GM19438 (cell line): Measurements from ENCODE around the gene HDAC7.

Experiments used
- ATAC-seq: cut with Tn5 transposase; IDR thresholded peaks from one replicate; pipeline ENCODE4 v1.9.1; 2021; ENCODE audit warnings: low read depth; ENCODE audit not compliant: unreplicated experiment

The HDAC7 gene

DNA sequence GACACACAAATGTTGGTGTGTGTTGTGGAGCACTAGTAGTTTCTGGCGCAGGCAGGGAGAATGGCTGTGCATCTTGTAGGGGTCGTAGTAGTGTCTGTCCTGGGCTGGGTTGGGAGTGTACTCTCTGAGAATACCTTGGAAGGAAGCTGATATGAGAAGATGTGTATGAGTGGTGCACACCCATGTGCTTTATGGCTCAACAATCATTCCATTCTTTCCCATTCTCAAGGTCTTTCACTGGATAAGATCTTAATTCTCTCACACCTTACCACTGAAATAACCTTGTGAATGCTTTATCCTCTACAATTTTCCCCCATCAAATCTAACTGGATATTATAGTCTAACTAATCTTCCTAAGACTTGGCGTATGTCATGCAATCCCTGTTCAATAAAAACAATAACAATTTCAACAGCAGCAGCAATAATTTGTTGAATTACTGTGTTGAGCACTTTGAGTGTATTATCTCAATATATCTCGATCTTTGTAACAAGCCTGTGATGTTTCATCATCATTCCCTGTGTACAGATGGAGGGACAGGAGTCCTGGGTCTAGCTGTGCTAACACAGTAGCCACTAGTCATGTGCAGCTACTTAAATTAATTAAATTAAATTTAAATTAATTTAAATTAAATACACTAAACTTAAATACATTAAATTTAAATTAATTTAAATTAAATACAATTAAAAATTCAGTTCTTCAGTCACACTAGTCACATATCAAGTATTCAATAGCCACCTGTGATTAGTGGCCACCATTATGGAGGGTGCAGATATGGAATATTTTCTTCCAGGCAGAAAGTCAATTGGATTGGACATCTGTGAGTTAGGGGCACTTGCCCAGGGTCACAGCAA lies 50.2 kb downstream of the HDAC7 start:
- ATAC-seq = no peak

DNA sequence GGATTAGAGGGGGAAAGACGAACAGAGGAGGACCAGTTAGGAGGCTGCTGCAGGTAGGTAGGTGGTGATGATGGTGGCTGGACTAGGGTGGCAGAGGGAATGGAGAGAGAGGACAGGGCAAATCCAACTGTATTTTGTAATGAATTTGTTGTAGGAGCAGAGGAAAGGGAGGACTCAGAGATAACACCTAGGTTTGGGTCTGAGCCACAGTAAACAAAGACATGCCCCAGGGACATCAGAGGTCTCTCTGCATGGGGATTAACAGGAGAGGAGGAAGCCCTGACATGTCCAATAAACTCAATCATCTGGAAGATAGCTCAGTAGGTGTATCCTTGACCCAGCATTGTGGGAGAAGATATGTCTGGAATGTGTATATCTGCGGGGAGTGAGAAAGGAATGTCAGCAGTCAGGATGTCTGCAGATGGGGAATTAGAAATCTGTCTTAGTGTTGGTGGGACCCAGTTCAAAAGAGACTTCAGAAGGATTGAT lies 51.3 kb downstream of the HDAC7 start:
- no peak for ATAC-seq

DNA sequence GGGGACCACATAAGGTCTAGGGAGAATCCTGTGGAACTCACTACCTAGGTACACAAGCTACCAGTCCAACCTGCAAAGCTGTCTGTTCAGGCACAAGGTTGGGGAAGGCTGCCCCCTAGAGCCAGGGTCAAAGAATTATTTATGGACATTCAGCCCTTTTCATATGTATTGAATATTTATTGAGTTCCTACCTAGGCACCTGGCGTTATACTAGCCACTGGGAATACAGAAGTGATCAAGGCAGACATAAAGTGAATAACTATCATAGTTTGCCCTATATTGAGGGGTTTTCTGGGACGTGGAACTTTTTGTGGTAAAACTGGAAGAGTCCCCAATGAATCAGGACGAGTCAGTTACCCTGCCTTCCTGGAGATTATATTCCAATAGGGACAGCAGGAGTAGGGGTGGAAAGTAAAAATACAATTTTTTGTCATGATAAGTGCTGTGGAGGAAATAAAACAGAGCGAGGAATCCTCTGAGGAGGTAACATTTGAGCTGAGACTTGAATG lies 52.4 kb downstream of the HDAC7 start:
- ATAC-seq = no peak

DNA sequence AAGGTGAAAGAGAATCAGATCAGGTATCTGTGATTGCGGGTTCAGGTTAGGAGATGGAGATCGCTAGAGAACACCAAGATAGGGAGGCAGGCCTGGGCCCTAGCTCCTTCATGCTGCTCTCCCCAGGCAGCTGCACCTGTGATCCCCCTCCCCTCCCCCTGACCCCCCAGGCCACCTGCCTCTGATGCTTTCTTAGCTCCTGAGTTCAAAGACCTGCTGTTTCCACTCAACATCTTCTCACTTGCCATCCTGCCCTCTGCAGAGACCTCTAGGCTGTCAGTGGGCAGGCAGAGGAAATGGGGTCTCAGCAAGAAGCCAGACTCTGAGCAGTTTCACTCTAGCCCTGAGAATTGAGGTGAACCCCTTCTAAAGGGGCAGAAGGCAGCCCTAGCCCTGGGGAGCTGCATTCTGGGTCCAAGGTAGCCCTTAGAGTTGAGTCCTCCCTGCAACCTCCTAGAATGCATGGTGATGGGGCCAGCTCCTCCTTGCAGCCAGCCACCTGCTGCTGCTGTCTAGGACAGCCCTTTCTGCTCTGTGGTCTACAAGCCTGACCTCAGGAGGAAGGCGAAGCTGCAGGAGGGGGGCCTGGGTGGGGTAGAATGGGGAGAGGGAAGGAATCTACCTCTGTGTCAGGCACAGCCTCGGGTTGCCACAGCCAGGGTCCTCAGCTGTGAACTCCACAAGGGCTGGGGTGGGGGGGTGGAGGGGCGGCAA lies 53.0 kb downstream of the HDAC7 start:
- no peak for ATAC-seq

DNA sequence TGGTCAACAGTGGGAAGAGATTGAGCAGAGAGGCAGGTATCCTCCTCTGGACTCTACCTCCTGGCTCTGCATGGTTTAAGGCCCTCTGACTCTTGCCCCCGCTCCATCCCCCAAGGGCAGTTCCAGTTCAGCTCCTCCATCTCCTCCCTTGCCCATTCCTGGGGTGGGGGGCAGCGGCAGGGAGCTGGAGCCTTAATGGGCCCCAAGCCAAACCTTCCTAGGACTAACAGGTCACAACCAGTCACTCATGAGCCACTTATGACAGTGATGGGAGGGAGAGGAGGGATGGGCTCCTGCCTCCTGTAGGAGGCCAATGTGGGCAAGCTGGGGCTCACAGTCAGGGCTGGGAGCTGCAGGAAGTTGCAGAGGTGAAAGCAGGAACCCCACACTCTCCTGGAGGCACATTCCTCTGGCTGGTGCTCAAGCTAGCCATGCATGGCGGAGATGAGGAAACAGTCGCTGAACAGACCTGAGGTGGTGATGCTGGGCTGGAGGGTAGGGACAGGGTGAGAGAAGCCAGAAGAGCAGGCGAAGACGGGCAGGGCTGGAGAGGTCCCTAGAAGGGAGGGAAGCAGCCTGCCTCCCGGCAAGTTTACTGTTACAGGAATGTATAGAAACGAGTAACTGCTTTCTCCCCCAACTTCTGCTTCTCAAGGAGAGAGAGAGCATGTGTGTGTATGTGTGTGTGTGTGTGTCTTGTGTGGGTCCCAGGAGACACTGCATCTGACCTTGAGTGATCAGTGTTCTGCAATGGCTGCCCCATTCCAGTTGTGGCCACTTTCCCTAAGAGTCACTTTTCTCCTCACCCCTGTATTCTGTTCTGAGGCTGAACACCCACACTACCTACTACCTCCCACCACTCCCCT lies 56.0 kb downstream of the HDAC7 start:
- no peak for ATAC-seq

DNA sequence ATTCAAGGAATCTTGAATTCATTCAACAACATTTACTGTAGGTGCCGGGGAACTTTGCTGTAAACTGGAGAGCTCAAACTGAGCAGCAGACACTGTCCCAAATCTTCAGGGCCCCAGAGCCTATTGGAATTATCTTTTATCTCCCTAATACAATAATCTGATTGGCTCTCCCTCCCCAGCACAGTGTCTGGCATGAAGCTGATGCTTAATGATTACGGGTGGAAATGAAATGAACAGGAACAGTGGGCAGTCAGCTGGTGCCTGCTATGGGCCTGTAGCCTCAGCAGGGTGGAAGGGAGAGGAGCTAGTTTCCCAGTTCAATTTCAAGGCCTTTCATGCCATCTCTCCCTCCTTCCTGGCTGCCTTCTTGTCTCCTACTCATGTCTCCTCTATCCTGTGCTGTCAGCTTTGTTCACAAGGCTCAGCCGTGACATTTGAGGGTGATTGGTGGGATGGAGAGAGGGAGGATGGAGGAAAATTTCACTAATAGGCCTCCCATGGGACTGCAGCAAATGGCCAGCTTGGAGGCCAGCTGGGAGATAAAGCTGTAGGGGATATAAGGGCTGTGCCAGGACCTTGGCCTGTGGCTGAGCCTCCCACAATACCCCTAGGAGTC lies 56.7 kb downstream of the HDAC7 start:
- no peak for ATAC-seq

DNA sequence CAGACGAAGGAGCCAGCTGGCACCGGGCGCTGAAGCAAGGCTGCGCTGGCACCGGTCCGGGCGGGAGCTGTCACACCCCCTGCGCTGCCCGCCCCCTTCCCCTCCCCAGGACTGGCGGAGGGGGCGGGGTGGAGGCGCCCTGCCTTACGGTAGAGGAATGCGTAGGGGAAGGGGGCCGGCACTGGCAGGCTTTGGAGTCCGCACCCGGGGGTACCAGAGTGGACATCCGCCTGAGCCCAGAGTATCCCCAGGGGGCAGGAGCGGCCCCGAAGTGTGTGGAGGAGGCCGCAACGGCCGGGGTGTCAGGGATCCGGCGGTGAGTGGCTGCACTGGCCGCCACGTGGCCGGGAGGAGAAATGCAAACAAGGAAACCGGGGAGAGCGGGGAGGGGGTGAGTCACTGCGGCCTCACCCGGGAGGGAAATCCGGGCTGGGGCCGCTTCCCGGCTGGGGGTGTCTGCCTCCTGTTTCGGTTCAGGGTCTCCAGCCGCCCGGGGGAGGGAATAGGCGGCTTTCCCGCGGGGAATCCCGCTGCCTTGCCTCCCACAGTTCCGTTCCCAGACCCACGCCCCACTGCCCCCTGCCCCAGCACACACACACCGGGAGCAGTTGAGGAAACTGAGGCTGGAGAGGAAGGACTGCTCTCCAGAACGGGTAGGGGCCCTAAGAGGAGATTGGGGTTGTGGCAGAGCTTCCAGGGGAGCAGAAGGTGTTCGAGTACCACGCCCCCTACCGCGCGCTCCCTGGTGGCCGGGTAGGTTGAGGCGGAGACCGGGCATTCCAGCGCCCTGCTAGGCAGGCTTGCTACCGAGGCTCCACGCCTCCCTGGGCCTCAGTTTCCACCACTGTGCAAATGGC lies 60.6 kb downstream of the HDAC7 start, which contains the start of gene RAPGEF3:
RAPGEF3 (minus strand) TSS at position 47 of the 857 bp plus-strand sequence. CDS start 324 bp downstream, outside the sequence.
- ATAC-seq = peak; percentile 54

DNA sequence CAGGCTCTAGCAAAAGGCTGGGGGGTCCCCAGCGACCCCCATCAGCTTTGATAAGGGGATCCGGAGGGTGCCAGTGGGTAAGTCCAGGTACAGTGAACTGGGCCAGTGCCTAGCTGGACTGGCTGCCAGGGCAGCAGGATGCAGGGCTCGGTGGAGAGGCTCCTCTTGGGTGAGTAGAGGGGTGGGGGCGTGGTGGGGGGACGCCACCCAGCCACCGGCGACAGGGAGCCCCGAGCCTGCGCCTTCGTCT lies 61.2 kb downstream of the HDAC7 start:
- no peak for ATAC-seq

DNA sequence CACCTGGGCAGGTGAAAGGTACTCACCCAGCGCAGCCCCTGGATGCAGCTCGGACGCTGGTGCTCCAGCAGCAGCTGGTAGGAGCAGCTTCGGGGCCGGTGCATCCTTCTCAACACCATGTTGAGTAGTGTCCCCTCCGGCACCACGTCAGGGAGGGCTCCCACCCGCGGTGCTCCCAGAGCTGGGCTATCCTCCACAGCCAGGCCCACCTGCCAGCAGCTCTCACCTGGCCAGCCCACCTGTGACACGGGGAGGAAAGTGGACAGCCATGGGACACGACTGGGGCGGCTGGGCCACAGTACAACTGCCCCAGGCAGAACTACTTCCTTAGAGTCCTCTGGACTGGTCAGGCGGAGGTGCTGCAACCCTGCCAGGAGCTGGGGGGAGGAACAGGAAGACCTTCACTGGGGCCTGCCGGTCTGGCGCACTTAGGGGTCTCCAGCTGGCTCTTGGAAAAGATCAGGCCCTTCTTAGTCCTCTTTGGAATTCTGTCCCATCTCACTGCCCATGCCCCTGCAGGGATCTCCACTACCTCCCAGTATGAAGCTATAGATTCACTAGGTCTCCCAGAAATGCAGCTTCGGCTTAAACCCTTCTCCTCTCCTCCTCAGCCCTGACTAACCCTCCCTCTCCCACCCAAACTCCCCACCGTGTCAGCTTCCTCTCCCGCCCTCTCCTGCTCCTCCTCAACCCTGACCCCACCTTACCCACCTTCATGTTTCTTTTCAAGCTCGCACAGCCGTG lies 61.7 kb downstream of the HDAC7 start:
- no peak for ATAC-seq

DNA sequence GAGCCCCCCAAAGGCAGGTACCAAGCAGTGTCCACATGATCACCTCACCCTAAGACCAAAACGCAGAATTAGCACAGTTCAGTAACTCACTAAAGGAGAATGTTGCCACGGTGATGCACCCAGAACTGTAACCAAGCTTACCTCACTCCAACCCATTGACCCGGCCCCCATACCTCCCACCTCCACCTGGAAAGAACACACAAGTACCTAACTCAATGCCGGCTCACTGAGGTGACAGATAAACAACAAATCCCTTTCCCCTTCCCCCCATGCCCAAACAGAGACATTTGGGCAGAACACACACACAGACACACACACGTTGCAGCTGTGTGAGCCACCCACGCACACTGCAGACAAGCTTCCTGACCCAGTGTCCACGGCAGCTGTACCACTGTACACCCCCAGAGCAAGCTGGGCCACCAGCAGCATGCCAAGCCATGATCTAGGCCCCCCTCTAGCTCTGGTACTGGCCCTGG lies 62.3 kb downstream of the HDAC7 start:
- ATAC-seq = no peak

DNA sequence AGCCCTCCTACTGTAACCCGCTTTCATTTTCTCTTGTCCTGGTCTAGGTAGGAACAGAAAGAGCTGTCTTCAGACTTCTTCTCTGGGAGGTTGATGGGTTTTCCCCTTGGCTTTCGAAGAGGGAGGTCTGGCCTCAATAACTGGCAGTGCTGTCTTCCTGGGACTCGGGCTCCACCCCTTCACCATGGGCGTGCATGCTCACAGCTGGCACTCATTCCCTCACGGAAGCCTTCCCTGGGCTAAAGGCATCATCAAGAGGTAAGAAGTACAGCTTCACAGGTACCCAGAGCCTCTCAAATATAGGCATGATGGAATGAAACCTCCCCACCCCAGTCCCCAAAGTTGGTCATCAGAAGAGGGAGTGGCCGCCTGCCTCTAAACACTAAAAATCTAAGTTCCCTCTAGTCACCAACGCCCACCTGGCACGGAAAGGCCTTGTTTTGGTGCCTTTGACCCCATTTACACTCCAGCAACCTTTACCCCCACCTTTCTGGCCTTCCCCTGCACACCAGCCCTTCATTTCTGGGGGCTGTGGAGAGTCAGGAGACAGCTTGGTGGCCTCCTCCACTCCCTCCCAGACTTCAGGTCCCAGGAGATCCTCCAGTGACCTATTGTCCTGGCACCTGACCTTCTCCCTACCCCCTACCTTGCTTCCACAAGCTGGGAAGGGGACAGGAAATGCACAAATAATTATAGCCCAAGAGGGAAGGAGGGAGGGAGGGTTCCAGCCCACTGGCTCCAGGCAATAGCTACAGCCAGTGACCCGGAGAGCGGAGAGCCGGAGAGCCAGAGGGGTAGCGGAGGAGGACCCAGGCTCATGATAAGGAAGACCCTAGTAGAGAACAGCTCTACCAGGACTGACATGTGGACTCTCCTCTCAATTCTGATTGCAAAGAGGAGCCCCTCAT lies 63.8 kb downstream of the HDAC7 start:
- ATAC-seq = peak; percentile 73

DNA sequence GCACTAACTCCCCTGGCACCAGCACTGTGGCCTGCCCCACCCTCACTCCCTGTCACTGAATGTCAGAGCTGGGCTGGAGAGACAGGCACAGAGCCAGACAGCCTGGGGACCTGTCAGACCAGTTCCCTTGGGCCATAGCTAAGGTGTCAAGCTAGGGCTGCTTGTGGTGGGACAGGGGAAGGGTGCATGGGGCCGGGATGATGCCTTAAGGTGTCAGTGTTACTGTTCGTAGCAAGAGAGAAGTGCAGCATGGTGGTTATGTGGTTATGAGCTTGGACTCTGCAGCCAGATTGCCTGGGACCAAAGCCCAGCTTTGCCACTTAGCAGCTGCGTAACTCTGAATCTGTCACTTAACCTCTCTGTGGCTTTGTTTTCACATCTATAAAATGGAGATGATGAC lies 64.8 kb downstream of the HDAC7 start:
- ATAC-seq = peak; percentile 16

DNA sequence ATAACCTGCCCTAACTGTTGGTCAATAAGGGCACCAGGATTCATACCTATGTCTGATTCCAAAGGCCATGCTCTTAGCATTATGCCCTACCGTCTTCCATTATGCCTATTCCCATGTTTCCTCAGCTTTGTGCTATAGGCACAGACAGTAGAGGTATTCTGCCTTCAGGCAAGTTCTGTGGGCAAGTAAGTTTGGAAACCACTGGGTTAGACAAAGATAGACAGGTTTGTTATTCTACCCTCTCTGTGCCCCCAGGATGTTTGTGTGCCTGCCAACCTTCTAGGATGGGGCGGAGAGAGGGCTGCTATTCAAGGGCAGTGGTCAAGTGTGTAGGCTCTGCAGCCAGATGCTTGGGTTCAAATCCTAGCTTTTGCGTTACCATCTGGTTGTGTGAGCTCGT lies 65.6 kb downstream of the HDAC7 start:
- no peak for ATAC-seq

DNA sequence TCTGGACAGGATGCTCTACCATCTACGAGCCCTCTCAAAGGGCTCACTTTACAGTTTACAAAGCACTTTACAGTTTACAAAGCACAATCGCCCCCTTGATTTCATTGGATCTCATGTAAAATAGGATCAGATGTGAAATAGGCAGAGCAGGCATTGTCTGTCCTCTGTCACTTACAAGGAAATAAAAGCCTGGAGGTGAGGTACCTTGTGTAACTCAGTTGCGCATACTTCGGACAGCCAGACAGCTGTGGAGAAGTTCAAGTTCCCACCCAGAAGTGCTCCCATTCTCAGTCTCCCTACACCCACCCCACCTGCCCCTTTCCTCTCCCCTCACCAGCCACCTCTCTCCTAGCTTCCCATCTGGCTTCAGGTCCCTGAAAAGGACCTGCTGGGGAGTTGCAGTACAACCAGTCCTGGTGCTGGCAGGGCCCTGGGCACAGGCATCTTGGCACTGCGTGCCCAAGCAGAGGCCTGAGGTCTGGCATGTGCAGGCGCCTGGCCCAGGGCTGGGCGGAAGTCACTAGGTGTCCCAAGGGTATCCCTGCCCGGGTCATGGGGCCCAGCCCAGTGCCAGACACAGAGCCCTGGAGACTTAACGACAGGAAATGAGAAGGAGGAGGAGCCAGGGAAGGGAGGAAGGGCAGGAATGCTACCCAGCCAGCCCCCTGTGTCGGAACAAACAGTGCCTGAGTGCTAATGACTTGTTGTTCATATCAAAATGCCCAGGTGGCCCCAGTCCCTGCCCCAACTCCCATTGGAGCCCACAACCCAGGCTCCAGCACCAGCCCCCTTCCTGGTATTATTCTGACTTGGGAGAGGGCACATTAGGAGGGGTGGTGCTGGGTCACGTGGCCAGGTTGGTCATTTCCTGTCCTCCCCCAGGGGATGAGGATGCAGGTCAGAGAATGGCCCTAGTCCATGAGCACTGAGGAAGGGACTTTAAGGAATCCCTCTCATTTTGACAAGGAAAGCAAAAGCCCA lies 66.4 kb downstream of the HDAC7 start:
- ATAC-seq = no peak

DNA sequence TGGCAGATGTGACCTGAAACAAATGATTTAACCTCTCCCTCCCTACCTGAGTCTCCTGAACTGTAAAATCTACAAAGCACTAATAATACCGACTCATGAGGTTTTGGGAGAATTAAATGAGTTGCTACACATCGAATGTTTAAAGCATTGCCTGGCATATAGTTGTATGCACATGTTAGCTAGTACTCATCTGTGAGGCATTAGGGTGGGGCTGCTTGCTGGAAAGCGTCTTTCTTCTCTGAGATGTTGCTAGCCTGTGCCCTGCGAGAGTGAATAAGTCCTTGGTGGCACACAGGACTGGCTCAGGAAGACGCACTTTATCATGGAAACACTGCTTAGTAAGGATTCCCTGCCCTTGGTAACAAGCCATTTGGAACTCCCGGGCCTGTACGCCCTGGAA lies 67.2 kb downstream of the HDAC7 start:
- no peak for ATAC-seq

DNA sequence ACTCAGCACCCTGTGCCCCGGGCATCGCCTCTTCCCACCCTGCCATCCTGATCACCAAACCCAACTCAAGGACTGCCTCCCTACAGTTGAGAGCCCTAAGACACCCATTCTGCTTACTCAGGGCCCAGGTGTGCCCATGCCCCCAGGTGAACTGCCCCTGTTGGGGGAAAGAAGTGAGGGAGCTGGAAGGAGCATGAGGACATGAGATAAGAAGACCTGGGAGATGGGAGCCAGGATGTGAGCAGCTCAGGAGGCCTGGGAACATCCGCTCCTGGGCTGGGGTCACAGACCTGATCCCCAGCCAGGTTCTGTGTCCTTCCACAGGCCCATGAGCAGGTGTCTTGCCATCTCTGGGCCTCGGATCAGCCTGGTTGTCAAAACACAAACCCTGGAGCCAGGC lies 67.6 kb downstream of the HDAC7 start:
- ATAC-seq = no peak

DNA sequence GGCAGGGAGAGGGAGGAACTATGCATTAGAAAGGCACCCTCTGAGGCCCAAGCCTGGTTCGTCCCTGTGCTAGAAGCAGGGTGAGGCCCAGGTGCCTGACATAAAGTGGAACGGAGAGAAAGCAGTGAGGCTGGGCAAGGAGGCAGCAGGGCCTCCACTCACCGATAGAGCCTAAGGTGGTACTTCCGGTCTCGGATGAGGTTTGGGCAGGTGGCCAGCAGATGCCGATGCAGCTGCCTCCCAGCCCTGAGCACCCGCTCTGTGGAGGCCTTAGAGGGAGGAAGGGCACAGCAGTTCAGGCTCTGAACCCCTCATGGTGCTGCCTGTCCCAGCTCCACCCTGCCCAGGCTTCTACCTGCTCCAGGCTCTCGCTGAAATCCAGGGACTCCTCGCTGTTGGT lies 68.1 kb downstream of the HDAC7 start:
- no peak for ATAC-seq
